B cell (primary cell): Measurements from ENCODE around the gene ISG20L2. TPM values are rescaled to one million over a fixed set of nuclear protein-coding genes. Genes with fewer than 3 reads are reported as not detected.

Experiments
- ATAC-seq: fragments of 200-7000 bp; cut with Tn5 transposase; one replicate; pipeline ENCODE4 v1.10.0; 2021; ENCODE audit warnings: low read depth, mild to moderate bottlenecking, moderate number of reproducible peaks, moderate library complexity
- CTCF ChIA-PET: fragments of 350-600 bp; sonication (Branson Sonifier 250); formaldehyde crosslinking; loops from one replicate; lab custom pipeline; 2021; ENCODE audit warnings: antibody characterized with exemption, inconsistent platforms; lab: Charles Lee
- POLR2A ChIA-PET: fragments of 350-600 bp; sonication (Branson Sonifier 250); formaldehyde crosslinking; loops from one replicate; lab custom pipeline; 2021; ENCODE audit warnings: antibody characterized with exemption; lab: Charles Lee
- DNase-seq: peaks from one replicate; pipeline ENCODE4 v3.0.0; 2013
- H2AFZ ChIP-seq: 2 replicates; pipeline ENCODE4 v1.6.1; 2012; ENCODE audit warnings: mild to moderate bottlenecking, low read depth, low read length; ENCODE audit not compliant: insufficient read depth, poor library complexity, severe bottlenecking
- H3K27ac ChIP-seq, 2 donors: 1 replicate in 1 of 2; 2 replicates in 1 of 2; pipeline ENCODE4 v1.5.1; 2012 to 2013; ENCODE audit warnings: low read length in 2 of 2, mild to moderate bottlenecking in 2 of 2, moderate library complexity in 1 of 2
- H3K27me3 ChIP-seq, 4 experiments: fragments of 200-600 bp in 1 of 4; sonication (generic) in 1 of 4; replicated peaks in 1 of 4; 1 replicate in 2 of 4; 2 replicates in 2 of 4; pipeline versions ENCODE4 v1.6.1 to v1.7.0; 2013 to 2016; ENCODE audit warnings: low read length in 3 of 4, mild to moderate bottlenecking in 2 of 4, mixed read lengths in 1 of 4, moderate library complexity in 1 of 4; ENCODE audit not compliant: insufficient read depth in 4 of 4, control insufficient read depth in 3 of 4; ENCODE audit errors: control extremely low read depth in 1 of 4
- H3K36me3 ChIP-seq, 2 experiments: replicated peaks in 1 of 2; 1 replicate in 1 of 2; 2 replicates in 1 of 2; pipeline versions ENCODE4 v1.6.1 to v1.7.1; 2013; ENCODE audit warnings: low read length in 1 of 2; ENCODE audit not compliant: insufficient read depth in 2 of 2, control insufficient read depth in 1 of 2; ENCODE audit errors: control extremely low read depth in 1 of 2, extremely low read depth in 1 of 2
- H3K4me1 ChIP-seq, 2 donors: fragments of 200-600 bp in 1 of 2; sonication (generic) in 1 of 2; 1 replicate in 1 of 2; 2 replicates in 1 of 2; pipeline versions ENCODE4 v1.5.1 to v1.6.1; 2013 to 2017; ENCODE audit warnings: low read length in 2 of 2; ENCODE audit not compliant: control insufficient read depth in 2 of 2, insufficient read depth in 2 of 2
- H3K4me2 ChIP-seq: replicated peaks from 2 replicates; pipeline ENCODE3; 2012; ENCODE audit warnings: mild to moderate bottlenecking, low read depth, low read length; ENCODE audit not compliant: poor library complexity, severe bottlenecking
- H3K4me3 ChIP-seq, 5 experiments: fragments of 200-600 bp in 1 of 5; sonication (generic) in 1 of 5; 1 replicate in 3 of 5; 2 replicates in 2 of 5; pipeline versions ENCODE4 v1.5.1 to v1.7.0; 2011 to 2016; ENCODE audit warnings: low read length in 4 of 5, mild to moderate bottlenecking in 4 of 5, low read depth in 2 of 5, control low read depth in 1 of 5, moderate library complexity in 1 of 5; ENCODE audit not compliant: insufficient read depth in 1 of 5; ENCODE audit errors: control extremely low read depth in 1 of 5, extremely low read depth in 1 of 5
- H3K79me2 ChIP-seq: fragments of 200-600 bp; sonication (generic); one replicate; pipeline ENCODE4 v1.6.0; 2016; ENCODE audit warnings: low read length; ENCODE audit not compliant: control insufficient read depth, insufficient read depth
- H3K9ac ChIP-seq: fragments of 200-600 bp; sonication (generic); 2 replicates; pipeline ENCODE4 v1.6.1; 2017; ENCODE audit warnings: mild to moderate bottlenecking, low read length, moderate library complexity
- H3K9me3 ChIP-seq, 3 donors: one replicate each; pipeline versions ENCODE4 v1.6.1 to v1.7.1; 2013; ENCODE audit warnings: low read length in 2 of 3; ENCODE audit not compliant: control insufficient read depth in 2 of 3, insufficient read depth in 1 of 3; ENCODE audit errors: control extremely low read depth in 1 of 3
- H4K20me1 ChIP-seq: 2 replicates; pipeline ENCODE4 v1.6.0; 2012; ENCODE audit warnings: mild to moderate bottlenecking, low read length; ENCODE audit not compliant: insufficient read depth, control insufficient read depth, poor library complexity, severe bottlenecking
- H3K27ac Mint-ChIP-seq: one replicate; pipeline ENCODE4 v1.8.0; 2021; ENCODE audit warnings: mixed read lengths
- H3K27me3 Mint-ChIP-seq: one replicate; pipeline ENCODE4 v1.8.0; 2021; ENCODE audit warnings: mixed read lengths
- H3K4me1 Mint-ChIP-seq: one replicate; pipeline ENCODE4 v1.8.0; 2021; ENCODE audit warnings: mixed read lengths
- H3K4me3 Mint-ChIP-seq: one replicate; pipeline ENCODE4 v1.8.0; 2021; ENCODE audit warnings: mixed read lengths
- H3K9me3 Mint-ChIP-seq: one replicate; pipeline ENCODE4 v1.8.0; 2022; ENCODE audit warnings: mixed read lengths; ENCODE audit not compliant: insufficient read depth
- EZH2 ChIP-seq: IDR thresholded peaks from 2 replicates; pipeline ENCODE4 v1.6.1; 2012; ENCODE audit warnings: borderline replicate concordance, low read depth, mild to moderate bottlenecking, moderate library complexity, low read length; ENCODE audit not compliant: insufficient read depth, poor library complexity, severe bottlenecking
- whole genome bisulfite sequencing: methylation state at CpG from one replicate; pipeline ENCODE4 v1.1.5; 2013; ENCODE audit warnings: missing lambda C conversion rate; ENCODE audit not compliant: insufficient coverage; 5-methylcytosine and 5-hydroxymethylcytosine counted together
- intact Hi-C: fragments of 100-400 bp; cut with micrococcal nuclease; formaldehyde crosslinking; loops from one replicate; pipeline ENCODE4 v1.10.0; 2022
- polyA plus RNA-seq: library from polyadenylated mRNA; depleted of rRNA; stranded (reverse); fragments of >200 nt; gene quantifications from 2 replicates; pipeline ENCODE4 v1.2.3, GENCODE V29; 2012
- total RNA-seq, 2 donors: library from RNA; stranded (reverse); fragments of 120-200 nt in 1 of 2; gene quantifications; 1 replicate in 1 of 2; 2 replicates in 1 of 2; pipeline versions ENCODE4 v1.2.3 to v1.2.4, GENCODE V29; 2013 to 2022
- TF ChIP-seq, protein P1 (sequence below): fragments of 200-600 bp; IDR thresholded peaks from one replicate; pipeline ENCODE4 v1.8.0; 2022; ENCODE audit warnings: antibody characterized with exemption, mild to moderate bottlenecking

ISG20L2 gene
- total and polyA plus RNA-seq, 2 donors (not counting 1 experiment from before 2014, with no cell fraction given) = 30.1 to 51.7 TPM

DNA sequence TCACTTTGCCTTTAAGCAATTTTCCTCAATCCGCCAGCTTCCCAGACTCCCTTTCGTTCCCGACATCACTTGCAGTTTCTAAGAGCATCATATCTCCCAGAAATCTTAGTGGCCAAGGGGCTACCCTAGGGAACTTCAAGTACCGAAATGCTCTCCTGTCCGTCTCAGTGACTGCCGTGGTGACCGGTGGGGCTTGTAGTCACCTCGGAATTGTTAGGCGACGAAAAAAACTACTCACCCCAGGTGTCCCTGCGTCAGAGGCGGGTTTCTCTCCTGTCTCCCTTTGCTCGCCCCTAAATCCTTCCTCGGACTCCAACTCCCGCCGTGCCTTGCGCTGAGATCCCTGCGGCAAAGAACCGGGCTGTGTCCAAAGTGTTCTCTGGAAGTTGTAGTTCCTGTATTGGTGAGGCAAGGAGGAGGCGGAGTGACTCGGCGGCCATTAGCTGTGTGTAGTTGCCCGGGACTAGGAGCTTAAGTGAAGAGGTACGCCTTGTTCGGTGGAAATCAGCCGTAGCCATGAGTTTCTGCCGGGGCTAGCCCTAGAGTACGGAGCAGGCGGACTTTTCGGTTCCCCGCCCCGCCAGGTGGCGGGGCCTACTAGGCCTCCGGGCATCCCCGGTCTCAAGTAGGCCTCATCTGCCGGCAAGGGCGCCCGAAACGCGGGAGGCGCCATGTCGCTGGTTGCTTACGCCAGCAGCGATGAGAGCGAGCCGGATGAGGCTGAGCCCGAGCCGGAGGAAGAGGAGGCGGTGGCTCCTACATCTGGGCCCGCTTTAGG lies 38.7 kb upstream of the ISG20L2 start, which contains the start of gene PRCC:
PRCC (plus strand) TSS at position 435 of the 778 bp plus-strand sequence; CDS start at position 672, 237 bp downstream.
- CTCF ChIA-PET = interaction anchor here (0.6 to 9.0 kb wide), 7 partner anchors 16 to 93 kb away, joined by 3 to 87 read pairs (median 4); partner anchors contain the start of genes HDGF, ISG20L2, METTL25B and MRPL24
- H3K27ac Mint-ChIP-seq = no peak within 1 kb of the TSS
- no peak for TF ChIP-seq EZH2
- TF ChIP-seq, protein P1, sequence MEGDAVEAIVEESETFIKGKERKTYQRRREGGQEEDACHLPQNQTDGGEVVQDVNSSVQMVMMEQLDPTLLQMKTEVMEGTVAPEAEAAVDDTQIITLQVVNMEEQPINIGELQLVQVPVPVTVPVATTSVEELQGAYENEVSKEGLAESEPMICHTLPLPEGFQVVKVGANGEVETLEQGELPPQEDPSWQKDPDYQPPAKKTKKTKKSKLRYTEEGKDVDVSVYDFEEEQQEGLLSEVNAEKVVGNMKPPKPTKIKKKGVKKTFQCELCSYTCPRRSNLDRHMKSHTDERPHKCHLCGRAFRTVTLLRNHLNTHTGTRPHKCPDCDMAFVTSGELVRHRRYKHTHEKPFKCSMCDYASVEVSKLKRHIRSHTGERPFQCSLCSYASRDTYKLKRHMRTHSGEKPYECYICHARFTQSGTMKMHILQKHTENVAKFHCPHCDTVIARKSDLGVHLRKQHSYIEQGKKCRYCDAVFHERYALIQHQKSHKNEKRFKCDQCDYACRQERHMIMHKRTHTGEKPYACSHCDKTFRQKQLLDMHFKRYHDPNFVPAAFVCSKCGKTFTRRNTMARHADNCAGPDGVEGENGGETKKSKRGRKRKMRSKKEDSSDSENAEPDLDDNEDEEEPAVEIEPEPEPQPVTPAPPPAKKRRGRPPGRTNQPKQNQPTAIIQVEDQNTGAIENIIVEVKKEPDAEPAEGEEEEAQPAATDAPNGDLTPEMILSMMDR = no peak

More for the DNA sequence above, 38.7 kb upstream of the ISG20L2 start, which contains the start of gene PRCC:
- H3K4me3 ChIP-seq = peak within 1 kb of the TSS; percentile 76 to 97 (median 86)
- peaks cover 49% of the 10 kb centered on the region for H3K79me2 ChIP-seq
- DNase-seq (peak; percentile 99), ATAC-seq (peak; percentile 89)
- H3K36me3 ChIP-seq = peaks cover 0 to 12% of the 10 kb centered on the region in 2 experiments
- peaks cover 10% of the 10 kb centered on the region for H4K20me1 ChIP-seq
- H3K4me1 ChIP-seq = peaks cover 27 to 29% of the 10 kb centered on the region in 2 donors
- peak within 1 kb of the TSS; percentile 94 for H3K9ac ChIP-seq
- under 1% methylated on average over 43 of the region's 50 CpGs for WGBS
- H3K27ac ChIP-seq = peak within 1 kb of the TSS; percentile 91 to 97
- peaks cover 30% of the 10 kb centered on the region for H3K4me1 Mint-ChIP-seq
- H3K9me3 ChIP-seq = no peaks in the 10 kb centered on the region
- peak within 1 kb of the TSS; percentile 82 for H2AFZ ChIP-seq
- peak within 1 kb of the TSS; percentile 92 for H3K4me2 ChIP-seq
- no peaks in the 10 kb centered on the region for H3K9me3 Mint-ChIP-seq
- POLR2A ChIA-PET = interaction anchor here (0.7 to 3.1 kb wide), 8 partner anchors 11 to 42 kb away, joined by 3 to 43 read pairs (median 8); partner anchors contain the start of genes HDGF, ISG20L2, METTL25B and MRPL24
- no peak within 1 kb of the TSS for H3K4me3 Mint-ChIP-seq
- no peaks in the 10 kb centered on the region for H3K27me3 Mint-ChIP-seq
- H3K27me3 ChIP-seq = no peaks in the 10 kb centered on the region
- intact Hi-C loops = loop anchor here (1.0 to 5.0 kb wide), 6 partner anchors 16 to 485 kb away; partner anchors contain the start of genes GPATCH4, HDGF, ISG20L2 and METTL25B
